GM19193 (cell line): ENCODE results near the gene ELOB.

Source experiments
- POLR2A ChIP-seq: IDR thresholded peaks from 4 replicates; pipeline ENCODE4 v1.6.1; 2011; ENCODE audit not compliant: insufficient read depth, insufficient read length; ENCODE audit errors: extremely low read depth

ELOB gene

GRCh38 chr16:2779978-2780898 lies 3.2 kb upstream of the ELOB start:
- no peak for TF ChIP-seq POLR2A

DNA sequence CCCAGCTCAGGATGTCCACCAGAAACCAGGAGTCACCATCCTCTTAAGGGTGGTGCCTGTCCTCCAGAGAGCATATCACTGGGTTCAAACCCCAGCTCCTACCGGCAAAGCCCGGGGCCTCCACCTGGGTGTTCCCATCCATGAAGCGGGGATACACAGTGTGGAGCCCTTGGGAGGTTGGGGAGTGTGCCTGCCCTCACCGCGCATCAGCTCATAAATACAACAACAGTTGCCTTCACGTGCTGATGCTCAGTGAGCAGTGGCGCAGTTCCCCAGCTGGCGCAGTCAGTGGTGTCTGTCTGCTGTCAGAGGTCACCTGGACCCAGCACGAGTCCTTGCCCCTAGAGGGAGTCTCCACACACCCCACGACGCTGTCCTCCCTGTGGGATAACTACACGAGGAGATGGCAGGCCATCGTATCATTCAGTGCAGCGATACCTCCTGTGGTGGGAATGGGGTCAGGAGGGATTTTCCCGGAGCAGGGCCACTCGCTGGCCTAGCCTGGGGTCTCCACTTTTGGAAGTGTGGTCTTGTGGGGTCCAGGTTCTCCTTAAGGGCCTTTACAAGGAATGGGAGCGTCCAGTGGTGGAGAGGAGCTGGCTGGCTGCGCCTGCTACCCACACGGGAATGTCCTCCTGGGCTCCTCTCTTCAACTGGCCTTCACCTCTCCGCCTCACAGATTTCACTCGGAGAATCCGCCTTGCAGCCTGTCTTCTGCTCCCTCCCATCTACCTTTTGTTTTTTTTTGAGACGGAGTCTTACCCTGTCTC lies 2.3 kb upstream of the ELOB start:
- TF ChIP-seq POLR2A = no peak

GRCh38 chr16:2778630-2778958 lies 1.5 kb upstream of the ELOB start:
- no peak for TF ChIP-seq POLR2A

DNA sequence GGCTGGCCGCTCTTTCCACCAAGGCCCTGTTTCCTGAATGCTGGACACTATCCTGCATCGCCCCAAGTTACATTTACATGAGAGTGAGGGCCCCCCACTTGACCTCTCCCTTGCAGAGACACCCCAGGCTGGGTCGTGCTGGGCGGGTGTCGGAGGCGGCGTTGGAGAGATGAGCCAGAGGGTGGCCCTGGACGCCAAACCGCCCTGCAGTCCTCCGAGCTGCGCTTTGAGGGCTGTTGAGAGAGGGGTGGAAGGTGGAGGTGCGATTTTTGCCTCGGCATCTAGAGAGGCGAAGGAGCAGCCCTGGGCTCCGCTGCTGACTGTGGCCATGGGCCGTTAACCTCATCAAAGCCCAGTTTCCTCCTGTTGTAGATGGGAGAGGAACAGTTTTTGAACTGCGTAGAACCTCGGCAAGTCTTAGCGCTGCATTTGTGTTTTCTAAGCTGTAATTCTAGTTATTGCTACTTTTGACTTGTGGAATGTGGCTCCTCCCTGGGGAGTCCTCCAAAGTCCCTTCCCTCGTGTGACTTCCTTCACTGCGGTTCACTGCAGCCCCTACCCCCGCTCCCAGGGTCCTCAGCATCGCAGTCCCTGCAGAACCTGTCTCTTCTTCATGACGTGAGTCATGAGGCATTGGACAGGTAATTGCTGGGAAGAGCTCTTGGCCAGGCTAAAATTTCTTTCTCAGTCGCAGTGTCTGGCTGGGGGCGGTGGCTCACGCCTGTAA lies 986 bp upstream of the ELOB start:
- TF ChIP-seq POLR2A = no peak

GRCh38 chr16:2776500-2777139 lies 460 bp downstream of the ELOB start:
- no peak for TF ChIP-seq POLR2A

- no peak for TF ChIP-seq POLR2A
Observed at GRCh38 chr16:2775765-2776499, 1.1 kb downstream of the ELOB start.

DNA sequence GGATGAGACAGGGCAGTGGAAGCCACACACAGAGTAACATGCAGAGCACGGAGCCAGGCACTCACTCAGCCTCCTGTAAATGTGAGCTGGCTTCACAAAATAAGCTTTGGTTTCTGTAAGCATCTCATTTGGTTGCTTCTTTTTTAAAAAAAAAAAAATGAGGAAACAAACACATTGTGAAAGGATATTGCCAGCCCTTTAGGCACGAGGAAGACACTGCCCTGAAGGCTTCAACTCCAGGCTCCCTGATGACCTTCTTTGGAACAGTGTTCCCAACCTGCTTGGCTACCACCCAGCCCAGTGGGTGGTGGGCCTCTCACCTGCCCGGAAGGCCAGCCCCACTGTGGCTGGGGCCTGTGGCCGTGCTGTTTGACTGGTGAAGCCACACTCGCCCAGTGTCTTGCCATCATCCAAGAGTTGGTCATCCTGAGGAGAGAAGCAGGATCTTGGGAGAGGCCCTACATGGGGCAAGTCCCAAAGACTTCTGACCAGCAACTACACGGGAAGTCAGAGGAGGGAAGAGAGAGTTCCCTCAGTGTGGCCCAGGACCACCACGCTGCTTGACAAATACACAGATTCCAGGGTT lies 1.9 kb downstream of the ELOB start:
- no peak for TF ChIP-seq POLR2A

- TF ChIP-seq POLR2A = no peak
Observed at GRCh38 chr16:2774161-2774891, 2.8 kb downstream of the ELOB start.

GRCh38 chr16:2773188-2773968 lies 3.7 kb downstream of the ELOB start:
- TF ChIP-seq POLR2A = no peak

- peak; percentile 13 for TF ChIP-seq POLR2A
Observed at GRCh38 chr16:2771496-2772402, 5.3 kb downstream of the ELOB start.
